ENCODE data around the gene NPL. TPM values are rescaled to one million over a fixed set of nuclear protein-coding genes. Genes with fewer than 3 reads are reported as not detected.

The NPL gene
- polyA plus RNA-seq, 1 of the 3 experiments (the other 2 are of a cell fraction), result 1.5 TPM

- no peak for TF ChIP-seq REST (IDR thresholded peaks at IDR 0.05; ENCODE audit: low read depth, low read length)
- TF ChIP-seq YY1 (IDR thresholded peaks at IDR 0.05; ENCODE audit: low read depth), result peak; percentile 77
- peak; percentile 76; the same call in 1 of the 2 replicates for TF ChIP-seq USF1 (IDR thresholded peaks at IDR 0.05; ENCODE audit: borderline replicate concordance, low read depth)
- TF ChIP-seq SMC3 (IDR thresholded peaks at IDR 0.05; ENCODE audit: low read depth, low read length), result no peak
- peak; percentile 86 for TF ChIP-seq MAX (IDR thresholded peaks at IDR 0.05; ENCODE audit: low read depth)
- TF ChIP-seq PBX3 (IDR thresholded peaks at IDR 0.05), result no peak
- no peak for TF ChIP-seq JUND (IDR thresholded peaks at IDR 0.05)
- TF ChIP-seq CTCF (IDR thresholded peaks at IDR 0.05), result peak; percentile 18; the same call in 1 of the 2 replicates
- no peak for TF ChIP-seq ELF1 (IDR thresholded peaks at IDR 0.05)
- no peak for TF ChIP-seq ZBTB33 (IDR thresholded peaks at IDR 0.05; ENCODE audit: borderline replicate concordance, low read depth)
- no peak for TF ChIP-seq RAD21 (IDR thresholded peaks at IDR 0.05; ENCODE audit: low read length)
- TF ChIP-seq POLR2AphosphoS5 (IDR thresholded peaks at IDR 0.05; ENCODE audit: low read depth, low read length), result peak; percentile 99
- no peak for TF ChIP-seq TEAD4 (IDR thresholded peaks at IDR 0.05; ENCODE audit: borderline replicate concordance, insufficient read depth)
- TF ChIP-seq IRF3 (IDR thresholded peaks at IDR 0.05; ENCODE audit: low read depth, low read length), result no peak
- TF ChIP-seq FOSL2 (IDR thresholded peaks at IDR 0.05; ENCODE audit: borderline replicate concordance, low read depth), result no peak
- TF ChIP-seq CHD2 (IDR thresholded peaks at IDR 0.05; ENCODE audit: low read length, partially characterized antibody), result peak; percentile 32
- peak; percentile 65; the same call in 1 of the 2 replicates for TF ChIP-seq SIN3A (IDR thresholded peaks at IDR 0.05; ENCODE audit: borderline replicate concordance, low read depth, low read length)
Observed at GRCh38 chr1:182839209-182840066, 49.9 kb downstream of the NPL start, which contains the start of gene DHX9 (continued).
